Measurements from ENCODE around the gene LPAR1. TPM values are rescaled to one million over a fixed set of nuclear protein-coding genes. Genes with fewer than 3 reads are reported as not detected.

Gene LPAR1
- total and polyA plus RNA-seq, 10 of the 15 experiments (the other 5 are each of a cell fraction or from before 2014, with no cell fraction given), result 3.3 to 12.9 (median 8.4) TPM

DNA sequence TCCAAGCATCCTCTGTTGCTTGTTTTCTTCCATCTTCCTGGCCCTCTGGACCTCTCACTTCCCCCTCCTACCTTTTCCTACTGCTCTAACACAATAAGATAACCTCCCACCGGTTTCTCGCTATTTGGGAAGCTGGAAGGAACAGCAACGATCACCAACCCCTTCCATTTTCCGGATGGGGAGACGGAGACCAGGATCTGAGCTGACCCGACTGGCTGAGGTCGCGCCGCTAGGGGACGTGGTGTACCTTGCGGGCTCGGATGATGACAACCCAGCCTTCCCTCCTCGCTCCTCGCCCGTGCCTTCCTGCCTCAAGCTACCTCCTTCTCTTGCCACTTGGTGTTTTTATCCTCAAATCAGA is 1.9 kb downstream of the LPAR1 start (continued):
- TF ChIP-seq SMC3 (IDR thresholded peaks at IDR 0.05; ENCODE audit: borderline replicate concordance, low read length), result peak; percentile 43; the same call in 1 of the 2 replicates
- TF ChIP-seq, protein P1, sequence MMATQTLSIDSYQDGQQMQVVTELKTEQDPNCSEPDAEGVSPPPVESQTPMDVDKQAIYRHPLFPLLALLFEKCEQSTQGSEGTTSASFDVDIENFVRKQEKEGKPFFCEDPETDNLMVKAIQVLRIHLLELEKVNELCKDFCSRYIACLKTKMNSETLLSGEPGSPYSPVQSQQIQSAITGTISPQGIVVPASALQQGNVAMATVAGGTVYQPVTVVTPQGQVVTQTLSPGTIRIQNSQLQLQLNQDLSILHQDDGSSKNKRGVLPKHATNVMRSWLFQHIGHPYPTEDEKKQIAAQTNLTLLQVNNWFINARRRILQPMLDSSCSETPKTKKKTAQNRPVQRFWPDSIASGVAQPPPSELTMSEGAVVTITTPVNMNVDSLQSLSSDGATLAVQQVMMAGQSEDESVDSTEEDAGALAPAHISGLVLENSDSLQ (IDR thresholded peaks at IDR 0.05), result no peak
- no peak for TF ChIP-seq FOXM1 (IDR thresholded peaks at IDR 0.05; ENCODE audit: low read depth, low read length)
- no peak for TF ChIP-seq KLF5 (IDR thresholded peaks at IDR 0.05; ENCODE audit: partially characterized antibody)
- TF ChIP-seq ZNF592 (IDR thresholded peaks at IDR 0.05), result no peak
- no peak for TF ChIP-seq LARP7 (IDR thresholded peaks at IDR 0.05)
- TF ChIP-seq SKIL (IDR thresholded peaks at IDR 0.05; ENCODE audit: low read depth, poor library complexity, severe bottlenecking), result no peak
- peak; percentile 71 for TF ChIP-seq EED (IDR thresholded peaks at IDR 0.05; ENCODE audit: low read depth)
- TF ChIP-seq STAT1 (conservative IDR thresholded peaks at IDR 0.05), result no peak
- TF ChIP-seq PML (IDR thresholded peaks at IDR 0.05; ENCODE audit: low read length), result no peak
- TF ChIP-seq CREM (IDR thresholded peaks at IDR 0.05; ENCODE audit: low read depth), result no peak
- TF ChIP-seq TAF1 (IDR thresholded peaks at IDR 0.05; ENCODE audit: borderline replicate concordance, low read depth, low read length), result no peak
- no peak for TF ChIP-seq NFXL1 (IDR thresholded peaks at IDR 0.05; ENCODE audit: borderline replicate concordance)
- peak; percentile 43; the same call in 1 of the 2 replicates for TF ChIP-seq ATF7 (IDR thresholded peaks at IDR 0.05; ENCODE audit: low read depth)
- no peak for TF ChIP-seq EZH2 (IDR thresholded peaks at IDR 0.05; ENCODE audit: borderline replicate concordance, control insufficient read depth, low read depth, low read length)

Data from GM12878 (cell line).